T-helper 2 cell treated with Interferon-gamma antibody and Interleukin-4, amounts not matched to agents 100 ng/mL and 5 ng/mL, for 36 hours (primary cell): ENCODE results near the gene CAMK2G. TPM values are rescaled to one million over a fixed set of nuclear protein-coding genes. Genes with fewer than 3 reads are reported as not detected.

ENCODE experiments used
- intact Hi-C: fragments of 100-400 bp; cut with micrococcal nuclease; formaldehyde crosslinking; loops from one replicate; pipeline ENCODE4 v1.15.1; 2023
- total RNA-seq: library from RNA; stranded (reverse); gene quantifications from 2 replicates; pipeline ENCODE4 v1.2.3, GENCODE V29; 2022

CAMK2G gene
- total RNA-seq, 1 donor from 2014 or later: 52.5 TPM

- intact Hi-C loops: loop anchor here (5.0 kb wide), 2 partner anchors 43 to 318 kb away; partner anchors contain the start of gene PPP3CB
These were observed 59.2 kb downstream of the CAMK2G start for GRCh38 chr10:73814896-73815718.

- intact Hi-C loops: loop anchor here (5.0 kb wide), 2 partner anchors 42 to 317 kb away; partner anchors contain the start of gene PPP3CB
These were observed 60.0 kb downstream of the CAMK2G start for GRCh38 chr10:73814276-73814895.

- intact Hi-C loops: loop anchor here (5.0 kb wide), 2 partner anchors 41 to 316 kb away; partner anchors contain the start of gene PPP3CB
These were observed 61.0 kb downstream of the CAMK2G start for GRCh38 chr10:73813333-73813732.

GRCh38 chr10:73812657-73813056, 61.7 kb downstream of the CAMK2G start:
- intact Hi-C loops: loop anchor here (5.0 kb wide), 2 partner anchors 40 to 315 kb away; partner anchors contain the start of gene PPP3CB

GRCh38 chr10:73810735-73811465, 63.5 kb downstream of the CAMK2G start:
- intact Hi-C loops: loop anchor here (1.0 to 5.0 kb wide), 5 partner anchors 26 to 314 kb away; partner anchors contain the start of genes PPP3CB, SEC24C and ZSWIM8

- intact Hi-C loops: loop anchor here (2.0 to 5.0 kb wide), 3 partner anchors 38 to 313 kb away; partner anchors contain the start of gene PPP3CB
These were observed 64.0 kb downstream of the CAMK2G start for GRCh38 chr10:73810358-73810734.

GRCh38 chr10:73809061-73809818, 65.1 kb downstream of the CAMK2G start:
- intact Hi-C loops: no loop called here

- intact Hi-C loops: no loop called here
These were observed 66.1 kb downstream of the CAMK2G start for GRCh38 chr10:73808021-73808815.

GRCh38 chr10:73807471-73807870, 66.9 kb downstream of the CAMK2G start:
- intact Hi-C loops: no loop called here

- intact Hi-C loops: no loop called here
These were observed 68.0 kb downstream of the CAMK2G start for GRCh38 chr10:73806176-73806950.

- intact Hi-C loops: no loop called here
These were observed 70.6 kb downstream of the CAMK2G start for GRCh38 chr10:73803680-73804286.

GRCh38 chr10:73802276-73802991, 71.9 kb downstream of the CAMK2G start:
- intact Hi-C loops: no loop called here

- intact Hi-C loops: no loop called here
These were observed 73.1 kb downstream of the CAMK2G start for GRCh38 chr10:73801253-73801590.

- intact Hi-C loops: no loop called here
These were observed 73.6 kb downstream of the CAMK2G start for GRCh38 chr10:73800560-73801252.

- intact Hi-C loops: no loop called here
These were observed 74.3 kb downstream of the CAMK2G start for GRCh38 chr10:73799899-73800559.

GRCh38 chr10:73798927-73799560, 75.3 kb downstream of the CAMK2G start:
- intact Hi-C loops: no loop called here

GRCh38 chr10:73798087-73798486, 76.3 kb downstream of the CAMK2G start:
- intact Hi-C loops: no loop called here
